Thoracic aorta (tissue), 2 donors: ENCODE measurements around the gene E2F6. TPM values are rescaled to one million over a fixed set of nuclear protein-coding genes. Genes with fewer than 3 reads are reported as not detected.

Source experiments
- ATAC-seq: fragments of 150-250 bp; one replicate; pipeline ENCODE4 v1.8.0; 2017; ENCODE audit warnings: low read depth; ENCODE audit not compliant: insufficient number of reproducible peaks, low FRiP score
- DNase-seq: peaks from one replicate; pipeline ENCODE4 v3.0.0-alpha.2; 2020; ENCODE audit warnings: low spot score
- H3K27ac ChIP-seq, 2 donors: fragments of 200-600 bp; sonication (generic); 1 replicate in 1 of 2; 2 replicates in 1 of 2; pipeline ENCODE4 v1.5.1; 2016; ENCODE audit warnings: mild to moderate bottlenecking in 2 of 2, moderate library complexity in 2 of 2
- H3K27me3 ChIP-seq: fragments of 200-600 bp; sonication (generic); replicated peaks from 2 replicates; pipeline ENCODE4 v1.6.0; 2016; ENCODE audit warnings: mild to moderate bottlenecking; ENCODE audit not compliant: insufficient read depth
- H3K36me3 ChIP-seq: fragments of 200-600 bp; sonication (generic); one replicate; pipeline ENCODE4 v1.5.1; 2016
- H3K4me1 ChIP-seq, 2 donors: fragments of 200-600 bp; sonication (generic); 1 replicate in 1 of 2; 2 replicates in 1 of 2; pipeline versions ENCODE4 v1.5.1 to v1.6.0; 2016; ENCODE audit warnings: low read depth in 2 of 2, mild to moderate bottlenecking in 1 of 2; ENCODE audit not compliant: control insufficient read depth in 1 of 2
- H3K4me3 ChIP-seq: fragments of 200-600 bp; sonication (generic); 2 replicates; pipeline ENCODE4 v1.5.1; 2016; ENCODE audit warnings: mild to moderate bottlenecking
- H3K9me3 ChIP-seq: fragments of 200-600 bp; sonication (generic); 2 replicates; pipeline ENCODE4 v1.5.1; 2016
- CTCF ChIP-seq: fragments of 200-600 bp; sonication (generic); IDR thresholded peaks from one replicate; pipeline ENCODE4 v1.5.1; 2019; ENCODE audit warnings: antibody characterized with exemption
- total RNA-seq, 2 donors: library from RNA; depleted of rRNA; stranded (reverse); fragments of >200 nt; gene quantifications; one replicate each; pipeline versions ENCODE4 v1.1.0 to v1.2.3, GENCODE V29; 2016

The E2F6 gene
- total RNA-seq, 2 donors from 2014 or later = 4.2 to 16.6 TPM

- DNase-seq (no peak), ATAC-seq (no peak)
- no peak overlapping the region for H3K27ac ChIP-seq
- H3K9me3 ChIP-seq = no peaks in the 10 kb centered on the region
- peak overlapping the region; percentile 67 for H3K4me3 ChIP-seq
- no peaks in the 10 kb centered on the region for H3K36me3 ChIP-seq
- peaks cover 6 to 38% of the 10 kb centered on the region in 2 donors for H3K4me1 ChIP-seq
- TF ChIP-seq CTCF = no peak
- no peaks in the 10 kb centered on the region for H3K27me3 ChIP-seq
Observed at GRCh38 chr2:11411244-11411643, 54.7 kb downstream of the E2F6 start.

GRCh38 chr2:11410101-11410500 lies 55.9 kb downstream of the E2F6 start:
- H3K4me3 ChIP-seq = no peak overlapping the region
- H3K27ac ChIP-seq = no peak overlapping the region
- no peak for TF ChIP-seq CTCF
- no peaks in the 10 kb centered on the region for H3K27me3 ChIP-seq
- ATAC-seq (no peak), DNase-seq (no peak)
- peaks cover 14 to 50% of the 10 kb centered on the region in 2 donors for H3K4me1 ChIP-seq
- H3K36me3 ChIP-seq = no peaks in the 10 kb centered on the region
- no peaks in the 10 kb centered on the region for H3K9me3 ChIP-seq

GRCh38 chr2:11409572-11409959 lies 56.4 kb downstream of the E2F6 start:
- peaks cover 14 to 55% of the 10 kb centered on the region in 2 donors for H3K4me1 ChIP-seq

GRCh38 chr2:11408959-11409571 lies 56.9 kb downstream of the E2F6 start:
- no peak for ATAC-seq
- no peak for TF ChIP-seq CTCF
- peaks cover 14 to 56% of the 10 kb centered on the region in 2 donors for H3K4me1 ChIP-seq

More at GRCh38 chr2:11409572-11409959, 56.4 kb downstream of the E2F6 start:
- Histone ChIP-seq H3K4me3 (no peak overlapping the region), H3K36me3 (no peaks in the 10 kb centered on the region), H3K9me3 (no peaks in the 10 kb centered on the region), H3K27ac (no peak overlapping the region), H3K27me3 (no peaks in the 10 kb centered on the region)
- ATAC-seq = no peak
- no peak for DNase-seq
- no peak for TF ChIP-seq CTCF

GRCh38 chr2:11407413-11407812 lies 58.5 kb downstream of the E2F6 start:
- no peaks in the 10 kb centered on the region for H3K36me3 ChIP-seq
- no peaks in the 10 kb centered on the region for H3K27me3 ChIP-seq
- DNase-seq (no peak), ATAC-seq (no peak)
- peak overlapping the region; percentile 35 for H3K4me3 ChIP-seq
- peaks cover 14 to 55% of the 10 kb centered on the region in 2 donors for H3K4me1 ChIP-seq
- no peak for TF ChIP-seq CTCF
- H3K27ac ChIP-seq = peak overlapping the region; percentile 87 to 91
- H3K9me3 ChIP-seq = no peaks in the 10 kb centered on the region

More at GRCh38 chr2:11408959-11409571, 56.9 kb downstream of the E2F6 start:
- Histone ChIP-seq H3K27me3 (no peaks in the 10 kb centered on the region), H3K27ac (no peak overlapping the region), H3K9me3 (no peaks in the 10 kb centered on the region), H3K36me3 (no peaks in the 10 kb centered on the region), H3K4me3 (no peak overlapping the region)
- no peak for DNase-seq
